GM18873 (cell line): ENCODE data around the gene RPL12.
A peak's percentile ranks its signal among the peaks of the same experiment; 100 is the strongest.

Source experiments
- ATAC-seq: cut with Tn5 transposase; IDR thresholded peaks from one replicate; pipeline ENCODE4 v1.9.1; 2021; ENCODE audit warnings: mild to moderate bottlenecking, moderate library complexity, moderate number of reproducible peaks; ENCODE audit not compliant: unreplicated experiment, low FRiP score

Gene RPL12

DNA sequence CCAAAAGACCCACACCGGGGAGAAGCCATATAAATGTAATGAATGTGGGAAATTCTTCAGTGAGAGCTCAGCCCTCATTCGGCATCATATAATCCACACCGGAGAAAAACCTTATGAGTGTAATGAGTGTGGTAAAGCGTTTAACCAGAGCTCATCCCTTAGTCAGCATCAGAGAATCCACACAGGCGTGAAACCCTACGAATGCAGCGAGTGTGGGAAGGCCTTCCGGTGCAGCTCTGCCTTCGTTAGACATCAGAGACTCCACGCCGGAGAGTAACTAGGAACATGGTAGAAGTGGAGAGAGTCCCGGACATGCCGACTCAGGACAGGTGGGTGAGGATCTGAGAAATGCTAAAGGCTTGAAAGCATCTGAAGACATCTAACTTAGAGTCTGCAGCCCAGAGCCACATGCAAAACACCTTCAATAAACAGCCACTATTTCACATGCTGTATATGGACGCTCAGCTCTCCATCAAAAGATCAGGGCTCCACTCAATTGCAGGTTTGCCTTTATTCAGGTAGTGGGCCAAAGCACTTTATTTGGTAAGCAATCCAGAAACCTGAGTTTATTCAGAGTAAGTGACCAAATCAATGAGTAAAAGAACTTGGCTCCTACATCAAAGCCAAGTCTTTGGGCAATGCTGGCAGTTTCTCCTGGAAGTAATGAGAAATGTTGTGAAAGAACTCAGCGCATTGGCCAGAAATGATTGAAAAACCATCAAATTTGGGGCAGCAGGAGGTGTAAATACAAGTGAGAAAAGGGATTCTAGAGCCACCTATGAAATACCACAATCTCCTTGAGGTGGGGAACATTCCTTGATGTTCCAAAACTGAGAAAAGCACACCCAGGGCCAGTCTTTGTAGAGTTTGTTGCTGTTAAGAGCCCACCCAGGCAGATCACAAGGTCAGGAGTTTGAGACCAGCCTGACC is 6.0 kb downstream of the RPL12 start:
- no peak for ATAC-seq

DNA sequence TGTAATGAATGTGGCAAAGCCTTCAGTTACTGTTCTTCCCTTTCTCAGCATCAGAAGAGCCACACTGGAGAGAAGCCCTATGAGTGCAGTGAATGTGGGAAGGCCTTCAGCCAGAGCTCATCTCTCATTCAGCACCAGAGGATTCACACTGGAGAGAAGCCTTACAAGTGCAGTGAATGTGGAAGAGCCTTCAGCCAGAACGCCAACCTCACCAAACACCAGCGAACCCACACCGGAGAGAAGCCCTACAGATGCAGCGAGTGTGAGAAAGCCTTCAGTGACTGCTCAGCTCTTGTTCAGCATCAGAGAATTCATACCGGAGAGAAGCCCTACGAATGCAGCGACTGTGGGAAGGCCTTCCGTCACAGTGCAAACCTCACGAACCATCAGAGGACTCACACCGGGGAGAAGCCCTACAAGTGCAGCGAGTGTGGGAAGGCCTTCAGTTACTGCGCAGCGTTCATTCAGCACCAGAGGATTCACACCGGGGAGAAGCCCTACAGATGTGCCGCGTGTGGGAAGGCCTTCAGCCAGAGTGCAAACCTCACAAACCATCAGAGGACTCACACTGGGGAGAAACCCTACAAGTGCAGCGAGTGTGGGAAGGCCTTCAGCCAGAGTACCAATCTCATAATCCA is 6.8 kb downstream of the RPL12 start:
- ATAC-seq: no peak

DNA sequence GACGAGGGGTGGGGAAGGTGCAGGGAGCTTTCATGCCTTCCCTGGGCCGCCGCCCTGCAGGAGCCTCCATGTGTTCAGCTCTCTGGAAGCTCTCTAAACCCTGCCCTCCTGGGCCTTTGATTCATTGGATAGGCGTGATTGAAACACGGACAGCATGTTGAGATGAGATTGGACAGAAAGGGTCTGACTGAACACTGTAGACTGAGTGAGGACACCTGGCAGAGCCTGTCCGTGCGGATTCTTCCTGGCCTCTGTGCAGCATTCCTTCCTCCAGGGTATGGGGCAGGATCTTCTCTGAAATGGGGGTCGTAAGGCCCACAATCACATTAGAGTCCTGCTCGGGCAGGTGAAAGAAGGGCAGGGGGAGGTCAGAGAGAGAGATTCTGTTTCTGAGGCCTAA is 12.8 kb downstream of the RPL12 start:
- no peak for ATAC-seq

DNA sequence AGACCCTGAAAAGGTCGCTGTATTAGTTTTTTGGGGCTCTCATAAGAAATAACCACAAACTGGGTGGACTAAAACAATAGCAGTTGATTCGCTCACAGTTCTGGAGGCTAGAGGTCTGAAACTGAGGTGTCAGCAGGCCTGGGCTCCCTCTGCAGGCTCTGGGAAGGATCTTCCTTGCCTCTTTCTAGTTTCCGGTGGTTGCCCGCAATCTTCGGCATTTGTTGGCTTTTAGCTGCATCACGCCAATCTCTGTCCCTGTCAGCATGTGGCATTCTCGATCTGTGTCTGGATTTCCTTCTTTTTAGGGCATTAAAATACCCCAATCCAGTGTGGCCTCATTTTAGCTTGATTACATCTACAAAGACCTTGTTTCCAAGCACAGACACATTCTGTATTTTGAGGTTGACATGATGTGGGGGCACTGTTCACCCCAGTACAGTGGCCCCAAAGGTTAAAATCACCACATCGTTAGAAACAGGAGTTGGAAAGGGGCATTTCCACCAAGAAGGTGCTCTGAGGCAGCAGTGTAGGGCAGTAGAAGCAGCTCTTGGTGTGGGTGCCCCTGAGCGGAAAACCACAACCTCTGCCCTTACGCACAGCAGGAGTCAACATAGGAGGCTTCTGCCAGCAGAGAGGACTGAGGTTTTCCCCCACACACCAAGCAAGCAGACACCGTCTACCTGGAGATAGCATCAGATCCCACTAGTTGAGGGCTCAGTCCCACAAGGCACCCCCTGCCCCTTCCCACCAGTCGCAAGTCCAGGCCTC is 13.5 kb downstream of the RPL12 start:
- no peak for ATAC-seq

DNA sequence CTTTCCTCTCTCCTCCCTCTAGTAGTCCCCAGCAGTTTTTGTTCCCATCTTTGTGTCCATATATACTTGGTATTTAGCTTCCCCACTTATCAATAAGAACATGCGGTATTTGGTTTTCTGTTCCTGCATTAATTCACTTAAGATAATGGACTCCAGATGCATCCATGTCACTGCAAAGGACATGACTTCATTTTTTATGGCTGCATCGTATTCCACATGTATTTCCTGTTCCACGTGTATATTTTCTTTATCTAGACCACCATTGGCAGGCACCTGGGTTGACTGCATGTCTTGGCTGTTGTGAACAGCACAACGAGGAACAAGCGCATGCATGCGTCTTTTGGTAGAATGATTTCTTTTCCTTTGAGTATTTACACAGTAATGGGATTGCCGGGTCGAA is 20.8 kb downstream of the RPL12 start:
- no peak for ATAC-seq

DNA sequence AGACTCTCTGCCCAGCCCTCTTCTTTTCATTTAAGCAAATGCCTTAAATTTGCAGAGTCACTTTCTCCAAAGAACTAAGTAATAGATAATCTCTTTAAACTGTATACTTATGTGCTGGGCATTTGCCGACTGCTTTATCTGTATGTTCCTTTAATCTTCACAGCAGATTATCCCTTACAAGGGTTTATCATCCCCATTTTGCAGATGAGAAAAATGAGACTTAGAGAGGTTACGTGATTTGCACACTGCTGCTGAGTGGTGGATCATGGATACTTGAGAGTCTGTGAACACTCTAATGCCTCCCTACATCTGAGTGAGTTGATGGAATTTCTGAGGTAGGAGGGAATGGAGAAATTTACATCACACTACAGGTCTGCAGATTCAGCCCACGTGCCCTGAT is 22.9 kb downstream of the RPL12 start:
- ATAC-seq: no peak

DNA sequence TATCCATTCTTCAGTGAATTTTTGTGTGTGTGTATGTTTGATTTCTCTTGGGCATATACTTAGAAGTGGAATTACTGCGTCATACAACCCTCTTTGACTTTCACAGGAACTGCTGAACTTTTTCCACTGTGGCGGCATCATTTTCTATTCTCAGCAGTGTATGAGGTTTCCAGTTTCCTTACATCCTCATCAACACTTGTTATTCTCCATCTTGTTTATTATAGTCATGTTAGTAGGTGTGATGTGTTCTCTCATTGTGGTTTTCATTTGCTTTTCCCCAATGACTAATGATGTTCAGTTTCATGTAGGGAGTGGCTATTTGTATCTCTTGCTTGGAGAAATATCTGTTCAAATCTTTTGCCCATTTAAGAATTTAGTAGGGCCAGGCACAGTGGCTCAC is 24.4 kb downstream of the RPL12 start:
- no peak for ATAC-seq

DNA sequence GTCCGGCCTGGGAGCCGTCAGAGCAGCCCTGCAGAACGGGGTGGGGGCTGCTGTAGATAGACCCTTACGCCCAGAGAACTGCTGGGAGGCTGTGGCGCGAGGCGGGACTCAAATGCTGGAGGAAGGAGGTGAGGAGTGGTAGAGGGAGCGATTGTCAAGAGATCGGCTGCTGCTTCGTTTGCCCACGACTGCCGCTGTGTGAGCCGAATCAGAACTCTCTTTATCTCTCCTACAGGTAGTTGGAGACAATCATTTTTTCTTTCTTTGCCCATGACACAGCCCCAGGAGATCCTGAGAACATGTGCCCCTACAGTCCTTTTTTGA is 26.6 kb downstream of the RPL12 start:
- no peak for ATAC-seq

DNA sequence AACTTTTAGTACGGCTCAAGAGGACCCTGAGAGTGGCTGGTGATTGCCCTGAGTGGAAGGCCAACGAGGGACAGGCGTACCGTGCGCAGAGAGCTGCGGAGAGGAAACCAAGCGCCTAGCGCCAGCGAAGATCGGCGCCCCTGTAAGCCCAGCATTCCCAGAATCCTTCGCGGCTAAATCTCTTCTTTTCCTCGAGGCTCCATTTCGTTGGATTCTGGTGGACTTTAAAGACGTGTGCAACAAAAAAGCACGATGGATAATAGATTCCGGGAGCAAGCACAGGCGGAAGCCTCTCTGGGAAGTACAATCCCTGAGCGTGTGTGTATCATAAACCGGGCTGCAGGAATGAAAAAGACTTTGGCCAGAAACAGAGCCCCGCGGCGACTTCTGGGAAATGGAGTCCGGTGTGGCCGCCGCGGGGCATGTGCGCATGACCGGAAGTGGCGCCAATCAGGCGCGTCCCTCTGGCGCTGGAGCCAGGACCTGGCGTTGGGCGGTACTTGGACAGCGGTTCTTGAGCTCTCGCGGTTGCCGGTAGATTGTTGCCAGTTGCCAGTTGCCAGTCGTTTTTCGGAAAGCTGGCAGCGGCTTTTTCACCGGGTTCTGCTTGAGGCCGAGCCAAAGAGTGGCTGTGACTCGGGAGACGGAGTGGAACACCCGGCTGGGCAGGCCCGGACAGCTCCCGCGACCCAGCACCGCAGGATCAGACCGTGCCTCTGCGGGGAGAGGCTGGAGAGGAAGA is 27.1 kb downstream of the RPL12 start, which contains the start of gene ZNF79:
Gene ZNF79, plus strand, starts transcription at position 449 of the 742 bp plus-strand sequence. CDS start 406 bp downstream, outside the sequence.
- peak; percentile 75 for ATAC-seq

DNA sequence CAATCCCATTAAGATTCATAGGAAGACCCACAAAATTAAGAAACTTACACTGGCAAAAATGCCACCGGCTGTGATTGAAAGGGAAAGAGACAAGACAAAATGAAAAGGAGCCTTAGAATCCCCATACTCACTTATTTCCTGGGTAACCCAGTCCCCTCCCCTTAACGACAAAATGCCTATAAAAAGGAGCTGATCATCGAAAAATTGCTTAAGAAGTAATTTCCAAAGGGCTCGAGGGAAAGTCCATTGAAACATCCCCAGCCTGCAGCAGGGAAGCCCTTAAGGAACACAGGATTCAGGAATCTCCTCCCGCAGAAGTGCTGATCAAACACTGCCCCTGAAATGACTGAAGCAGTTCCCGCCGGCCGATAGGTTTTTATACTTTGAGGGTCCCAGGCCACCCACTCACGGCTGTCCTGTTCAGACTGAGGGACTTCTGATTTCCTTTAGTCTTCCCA is 27.7 kb downstream of the RPL12 start:
- ATAC-seq: no peak

DNA sequence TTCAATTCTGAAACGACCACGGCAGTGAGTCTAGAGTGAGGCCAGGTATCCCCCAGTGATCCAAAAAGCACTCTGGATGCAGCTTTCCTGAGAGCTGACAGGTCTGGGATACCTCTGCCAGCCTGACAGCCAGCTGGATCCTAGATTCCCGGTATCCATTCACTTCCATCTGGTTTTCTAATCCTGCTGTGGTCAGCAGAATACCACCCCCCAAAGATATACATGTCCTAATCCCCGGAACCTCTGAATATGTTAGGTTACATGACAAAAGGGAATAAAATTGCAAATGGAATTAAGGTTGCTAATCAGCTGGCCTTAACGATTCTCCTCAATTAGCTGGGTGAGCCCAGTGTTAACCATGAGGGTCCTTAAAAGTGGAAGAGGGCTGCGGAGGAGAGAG is 28.4 kb downstream of the RPL12 start:
- ATAC-seq: no peak

DNA sequence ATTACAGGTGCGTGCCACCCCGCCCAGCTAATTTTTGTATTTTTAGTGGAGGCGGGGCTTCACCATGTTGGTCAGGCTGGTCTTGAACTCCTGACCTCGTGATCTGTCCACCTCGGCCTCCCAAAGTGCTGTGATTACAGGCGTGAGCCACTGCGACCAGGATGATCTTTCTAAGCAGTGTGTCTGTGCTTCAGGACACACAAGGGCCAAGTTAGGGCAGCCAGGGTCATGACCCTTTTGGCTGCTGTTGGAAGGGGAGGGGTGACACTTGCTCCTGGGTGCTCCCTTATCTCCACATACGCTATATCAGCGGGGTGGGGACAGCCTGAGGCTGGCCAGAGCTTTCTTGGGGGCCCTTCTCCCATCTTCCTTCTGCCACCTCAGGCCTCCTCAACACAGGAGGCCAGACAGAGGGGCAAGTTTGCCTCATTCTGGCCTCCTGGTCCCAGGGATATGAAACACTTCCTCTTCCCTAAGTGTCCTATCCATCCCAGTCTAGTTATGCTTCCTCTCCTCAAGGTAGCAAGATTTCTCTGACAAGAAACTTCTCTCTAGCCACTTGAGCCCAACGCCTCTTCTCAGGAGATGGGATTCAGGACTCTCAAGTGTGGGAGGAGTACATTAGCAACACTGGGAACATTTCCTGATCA is 28.9 kb downstream of the RPL12 start:
- ATAC-seq: no peak

DNA sequence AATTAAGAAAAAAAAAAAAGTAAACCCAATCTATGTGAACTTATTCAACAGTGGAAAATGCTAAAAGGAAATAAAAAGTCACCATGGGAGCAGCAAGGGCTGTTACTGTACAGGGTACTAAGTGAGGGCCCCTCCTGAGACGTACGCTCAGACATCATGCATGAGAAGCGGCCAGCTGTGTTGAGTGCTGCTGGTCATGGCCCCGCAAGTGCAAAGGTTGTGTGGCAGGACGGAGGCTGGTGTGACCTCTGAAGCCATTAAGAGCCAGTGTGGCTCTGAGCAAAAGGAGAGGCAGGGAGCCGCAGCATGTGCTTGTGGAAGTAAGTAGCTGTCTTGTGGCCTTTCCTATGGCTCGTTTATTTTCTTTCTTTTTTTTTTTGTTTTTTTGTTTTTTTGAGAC is 30.1 kb downstream of the RPL12 start:
- no peak for ATAC-seq

DNA sequence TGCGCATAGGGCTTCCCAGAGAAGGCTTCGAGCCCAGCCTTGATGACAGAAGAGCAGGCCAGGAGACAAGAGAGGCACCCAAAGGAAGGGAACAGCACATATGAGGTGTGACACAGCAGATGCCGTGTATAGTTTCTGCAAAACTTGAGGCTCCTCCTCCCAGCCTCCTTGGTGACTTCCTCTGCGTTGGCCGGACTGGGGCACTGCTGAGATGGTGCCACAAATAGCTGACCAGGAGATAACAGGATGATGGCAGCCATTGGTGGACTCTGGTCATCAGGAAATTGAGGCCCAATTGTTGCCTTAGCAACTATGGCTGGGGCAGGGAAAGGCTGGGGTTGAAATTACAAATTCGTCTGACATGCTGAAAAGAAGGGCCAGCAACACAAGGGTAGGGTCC is 31.9 kb downstream of the RPL12 start:
- ATAC-seq: no peak

DNA sequence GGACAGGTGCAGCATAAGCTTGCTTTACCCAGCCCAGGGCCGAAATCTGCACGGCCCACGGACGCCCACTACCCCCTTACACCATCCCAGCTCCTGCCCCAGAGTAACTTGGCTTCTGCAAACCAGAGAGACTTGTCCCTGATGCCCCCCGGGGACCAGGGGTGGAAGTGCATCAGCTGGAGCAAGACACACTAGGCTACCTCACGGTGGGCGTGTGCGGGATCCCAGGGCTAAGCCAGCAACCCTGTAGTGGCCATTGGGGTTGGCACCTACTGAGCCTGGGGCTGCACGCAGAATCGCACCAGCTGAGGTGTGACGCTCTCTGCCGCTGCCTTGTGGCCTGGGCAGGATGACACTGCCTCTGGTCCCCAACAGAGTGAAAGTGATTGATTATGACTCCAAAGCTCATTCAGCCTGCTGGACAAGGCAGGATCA is 33.2 kb downstream of the RPL12 start:
- no peak for ATAC-seq

DNA sequence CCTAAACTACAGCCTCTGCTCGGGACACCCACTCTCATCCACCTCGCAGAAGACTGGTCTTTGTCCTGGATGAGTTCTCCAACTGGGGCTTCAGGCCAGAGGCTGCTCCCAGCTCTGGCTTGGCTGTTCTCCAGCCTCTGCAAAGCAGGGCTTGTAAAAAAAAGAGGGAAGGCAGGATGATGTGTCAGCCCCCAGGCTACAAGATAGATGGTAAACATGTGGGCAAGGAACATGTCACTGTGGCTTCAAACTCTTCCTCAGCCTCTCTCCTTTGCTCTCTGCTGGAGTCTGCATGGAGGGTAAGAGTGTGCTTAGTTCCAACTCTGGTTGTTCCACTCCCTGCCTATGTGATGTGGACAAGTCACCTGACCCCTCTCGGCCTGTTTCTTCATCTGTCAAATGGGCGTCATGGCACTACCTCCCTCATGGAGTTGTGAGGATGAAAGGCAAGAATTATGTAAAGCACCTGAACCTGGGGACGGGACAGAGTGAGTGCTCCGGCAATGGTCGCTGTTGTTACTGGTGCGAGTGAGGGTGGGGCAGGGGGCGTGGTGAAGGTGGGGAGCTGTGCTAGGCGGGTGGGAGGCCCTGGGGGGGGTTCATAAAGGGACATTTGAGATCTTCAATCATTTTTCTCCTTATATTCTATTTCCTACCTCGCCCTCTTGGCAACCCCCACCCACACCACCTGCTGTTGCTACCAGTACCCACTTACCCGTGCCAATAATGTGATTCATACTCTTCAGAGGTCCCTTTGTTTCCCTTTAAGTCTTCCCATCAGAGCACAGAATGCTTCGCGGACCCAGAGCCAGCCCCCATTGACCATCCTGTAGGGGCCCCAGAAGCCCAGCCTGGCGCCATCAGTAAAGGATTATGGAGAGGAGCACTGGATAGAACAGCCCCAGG is 33.8 kb downstream of the RPL12 start:
- ATAC-seq: no peak

DNA sequence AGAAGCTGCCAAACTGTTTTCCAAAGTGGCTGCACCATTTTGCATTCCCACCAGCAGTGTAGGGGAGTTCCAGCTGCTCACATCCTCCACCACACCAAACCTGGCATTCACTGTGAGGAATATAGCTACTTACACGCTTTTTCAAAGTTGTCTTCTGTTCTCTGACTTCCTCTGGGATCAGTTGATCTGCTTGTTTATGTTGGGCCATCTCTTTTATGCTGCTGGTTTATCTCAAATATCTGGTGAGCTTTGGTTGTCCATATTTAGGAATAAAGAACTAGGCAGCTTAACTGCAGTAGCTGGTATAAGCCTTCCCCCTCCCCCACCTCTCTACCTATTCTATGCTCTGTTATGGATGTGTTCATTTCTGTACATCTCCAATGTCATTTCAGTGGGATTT is 35.5 kb downstream of the RPL12 start:
- no peak for ATAC-seq

DNA sequence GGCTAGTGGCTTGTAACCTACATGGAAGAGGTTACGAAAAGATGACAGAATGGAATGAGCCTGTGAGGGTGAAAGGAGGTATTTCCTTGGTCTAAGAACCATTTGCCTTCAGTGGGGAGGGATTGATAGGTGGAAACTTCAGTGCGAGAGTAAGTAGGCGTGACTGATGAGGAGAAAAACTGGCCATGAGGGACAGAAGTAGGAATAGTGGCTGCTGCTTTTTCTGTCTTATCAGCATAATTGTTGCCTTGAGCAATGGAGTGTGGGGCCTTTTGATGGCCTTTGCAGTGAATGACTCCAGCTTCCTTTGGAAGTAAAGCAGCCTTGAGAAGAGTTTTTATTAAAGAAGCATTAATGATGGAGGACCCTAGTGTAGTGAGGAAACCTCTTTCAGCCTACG is 36.1 kb downstream of the RPL12 start:
- ATAC-seq: no peak

DNA sequence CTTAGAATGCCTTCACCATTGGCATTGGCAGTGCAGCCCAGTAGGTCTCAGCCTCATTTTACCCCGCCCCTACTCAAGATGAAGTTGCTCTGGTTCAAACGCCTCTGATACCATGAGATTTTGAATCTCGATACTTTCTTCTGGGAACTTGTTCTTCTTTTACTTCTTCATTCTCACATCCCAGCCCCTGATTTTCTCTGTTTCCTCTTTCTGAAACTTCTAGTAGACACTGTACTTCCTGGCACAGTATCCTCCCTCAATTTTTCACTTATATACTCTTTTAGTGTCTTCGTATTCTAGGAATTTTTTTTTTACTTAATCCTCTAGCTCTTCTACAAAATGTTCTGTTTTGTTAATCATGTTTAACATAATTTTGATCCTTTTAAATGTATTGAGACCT is 40.1 kb downstream of the RPL12 start:
- ATAC-seq: no peak
